ENCODE data around the gene ACP3. TPM values are rescaled to one million over a fixed set of nuclear protein-coding genes. Genes with fewer than 3 reads are reported as not detected.

The ACP3 gene
- polyA plus RNA-seq, 1 donor from 2014 or later, result not detected

DNA sequence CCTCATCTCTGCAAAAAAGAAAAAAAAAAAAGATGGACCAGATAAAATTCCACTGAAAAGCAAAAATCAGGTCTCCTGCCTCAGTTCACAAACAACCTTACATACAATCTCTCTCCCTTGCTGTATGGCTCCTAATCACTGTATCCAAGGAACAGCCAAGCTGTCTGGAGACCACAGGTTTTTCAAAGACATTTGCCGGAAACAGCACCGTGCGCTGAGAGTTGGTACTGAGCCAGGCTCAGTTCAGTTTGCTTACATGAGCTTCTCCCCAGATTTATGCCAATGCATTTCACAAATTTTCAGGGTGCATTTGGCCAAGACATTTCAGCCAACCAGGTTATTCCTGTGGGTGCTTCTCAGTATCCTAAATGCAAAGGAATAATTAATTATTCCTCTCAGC lies 4.1 kb downstream of the ACP3 start:
- no peaks in the 10 kb centered on the region for H3K79me2 ChIP-seq (replicated peaks; ENCODE audit: insufficient read depth, low read length)

GRCh38 chr3:132325103-132325606 lies 7.9 kb downstream of the ACP3 start:
- no peaks in the 10 kb centered on the region for H3K9me3 ChIP-seq (ENCODE audit: low read length)
- H3K9ac ChIP-seq (ENCODE audit: low read length), result no peak overlapping the region
- no peaks in the 10 kb centered on the region for H3K9me2 ChIP-seq (ENCODE audit: insufficient read depth, low read length)
- no peak overlapping the region for H2AFZ ChIP-seq (ENCODE audit: low read depth, low read length)
- H3K27me3 ChIP-seq (ENCODE audit: insufficient read depth, low read depth, low read length), result no peaks in the 10 kb centered on the region
- H3K4me3 ChIP-seq (ENCODE audit: low read length), result no peak overlapping the region
- TF ChIP-seq CTCF (IDR thresholded peaks at IDR 0.05; ENCODE audit: poor library complexity, severe bottlenecking), result no peak
- no peak for TF ChIP-seq TAF1 (IDR thresholded peaks at IDR 0.05; ENCODE audit: low read depth)
- TF ChIP-seq RAD21 (conservative IDR thresholded peaks at IDR 0.05), result no peak
- TF ChIP-seq, protein P1, sequence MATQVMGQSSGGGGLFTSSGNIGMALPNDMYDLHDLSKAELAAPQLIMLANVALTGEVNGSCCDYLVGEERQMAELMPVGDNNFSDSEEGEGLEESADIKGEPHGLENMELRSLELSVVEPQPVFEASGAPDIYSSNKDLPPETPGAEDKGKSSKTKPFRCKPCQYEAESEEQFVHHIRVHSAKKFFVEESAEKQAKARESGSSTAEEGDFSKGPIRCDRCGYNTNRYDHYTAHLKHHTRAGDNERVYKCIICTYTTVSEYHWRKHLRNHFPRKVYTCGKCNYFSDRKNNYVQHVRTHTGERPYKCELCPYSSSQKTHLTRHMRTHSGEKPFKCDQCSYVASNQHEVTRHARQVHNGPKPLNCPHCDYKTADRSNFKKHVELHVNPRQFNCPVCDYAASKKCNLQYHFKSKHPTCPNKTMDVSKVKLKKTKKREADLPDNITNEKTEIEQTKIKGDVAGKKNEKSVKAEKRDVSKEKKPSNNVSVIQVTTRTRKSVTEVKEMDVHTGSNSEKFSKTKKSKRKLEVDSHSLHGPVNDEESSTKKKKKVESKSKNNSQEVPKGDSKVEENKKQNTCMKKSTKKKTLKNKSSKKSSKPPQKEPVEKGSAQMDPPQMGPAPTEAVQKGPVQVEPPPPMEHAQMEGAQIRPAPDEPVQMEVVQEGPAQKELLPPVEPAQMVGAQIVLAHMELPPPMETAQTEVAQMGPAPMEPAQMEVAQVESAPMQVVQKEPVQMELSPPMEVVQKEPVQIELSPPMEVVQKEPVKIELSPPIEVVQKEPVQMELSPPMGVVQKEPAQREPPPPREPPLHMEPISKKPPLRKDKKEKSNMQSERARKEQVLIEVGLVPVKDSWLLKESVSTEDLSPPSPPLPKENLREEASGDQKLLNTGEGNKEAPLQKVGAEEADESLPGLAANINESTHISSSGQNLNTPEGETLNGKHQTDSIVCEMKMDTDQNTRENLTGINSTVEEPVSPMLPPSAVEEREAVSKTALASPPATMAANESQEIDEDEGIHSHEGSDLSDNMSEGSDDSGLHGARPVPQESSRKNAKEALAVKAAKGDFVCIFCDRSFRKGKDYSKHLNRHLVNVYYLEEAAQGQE (IDR thresholded peaks at IDR 0.05; ENCODE audit: borderline replicate concordance), result no peak
- no peak for TF ChIP-seq EP300 (conservative IDR thresholded peaks at IDR 0.05; ENCODE audit: poor library complexity, severe bottlenecking)
- no peak for TF ChIP-seq EZH2 (IDR thresholded peaks at IDR 0.05; ENCODE audit: borderline replicate concordance, insufficient read depth, low read length, poor library complexity, severe bottlenecking)
- no peak for TF ChIP-seq POLR2AphosphoS5 (IDR thresholded peaks at IDR 0.05)
- TF ChIP-seq SMC3 (conservative IDR thresholded peaks at IDR 0.05; ENCODE audit: poor library complexity), result no peak
- no peak for TF ChIP-seq MXI1 (conservative IDR thresholded peaks at IDR 0.05; ENCODE audit: poor library complexity, severe bottlenecking)
- no peak overlapping the region for H3K27ac ChIP-seq (ENCODE audit: low read length)
- H3K79me2 ChIP-seq (replicated peaks; ENCODE audit: insufficient read depth, low read length), result no peaks in the 10 kb centered on the region
- no peaks in the 10 kb centered on the region for H3K36me3 ChIP-seq (ENCODE audit: insufficient read depth, low read length)
- H3F3A ChIP-seq (ENCODE audit: insufficient read depth, low read length, poor library complexity, severe bottlenecking), result no peaks in the 10 kb centered on the region
- H3K4me2 ChIP-seq (ENCODE audit: low read length), result no peak overlapping the region
- H4K20me1 ChIP-seq (ENCODE audit: insufficient read depth), result no peaks in the 10 kb centered on the region

More for the DNA sequence above, 4.1 kb downstream of the ACP3 start:
- Histone ChIP-seq H3K9me3 (ENCODE audit: low read length) (no peaks in the 10 kb centered on the region), H3K4me3 (ENCODE audit: low read length) (no peak overlapping the region), H3K9me2 (ENCODE audit: insufficient read depth, low read length) (no peaks in the 10 kb centered on the region), H4K20me1 (ENCODE audit: insufficient read depth) (no peaks in the 10 kb centered on the region), H3K36me3 (ENCODE audit: insufficient read depth, low read length) (no peaks in the 10 kb centered on the region), H3K9ac (ENCODE audit: low read length) (no peak overlapping the region), H3K27ac (ENCODE audit: low read length) (no peak overlapping the region), H2AFZ (ENCODE audit: low read depth, low read length) (no peak overlapping the region), H3K27me3 (ENCODE audit: insufficient read depth, low read depth, low read length) (no peaks in the 10 kb centered on the region), H3F3A (ENCODE audit: insufficient read depth, low read length, poor library complexity, severe bottlenecking) (no peaks in the 10 kb centered on the region), H3K4me2 (ENCODE audit: low read length) (no peak overlapping the region)
- TF ChIP-seq RAD21 (conservative IDR thresholded peaks at IDR 0.05), result no peak

GRCh38 chr3:132325634-132326033 lies 8.4 kb downstream of the ACP3 start:
- Histone ChIP-seq H3K9ac (ENCODE audit: low read length) (no peak overlapping the region), H4K20me1 (ENCODE audit: insufficient read depth) (no peaks in the 10 kb centered on the region), H2AFZ (ENCODE audit: low read depth, low read length) (no peak overlapping the region), H3F3A (ENCODE audit: insufficient read depth, low read length, poor library complexity, severe bottlenecking) (no peaks in the 10 kb centered on the region), H3K4me3 (ENCODE audit: low read length) (no peak overlapping the region), H3K27ac (ENCODE audit: low read length) (no peak overlapping the region), H3K9me2 (ENCODE audit: insufficient read depth, low read length) (no peaks in the 10 kb centered on the region), H3K79me2 (replicated peaks; ENCODE audit: insufficient read depth, low read length) (no peaks in the 10 kb centered on the region), H3K9me3 (ENCODE audit: low read length) (no peaks in the 10 kb centered on the region), H3K4me2 (ENCODE audit: low read length) (no peak overlapping the region), H3K27me3 (ENCODE audit: insufficient read depth, low read depth, low read length) (no peaks in the 10 kb centered on the region), H3K36me3 (ENCODE audit: insufficient read depth, low read length) (no peaks in the 10 kb centered on the region)
- TF ChIP-seq CTCF (IDR thresholded peaks at IDR 0.05; ENCODE audit: poor library complexity, severe bottlenecking) (no peak), EZH2 (IDR thresholded peaks at IDR 0.05; ENCODE audit: borderline replicate concordance, insufficient read depth, low read length, poor library complexity, severe bottlenecking) (no peak), MXI1 (conservative IDR thresholded peaks at IDR 0.05; ENCODE audit: poor library complexity, severe bottlenecking) (no peak), TAF1 (IDR thresholded peaks at IDR 0.05; ENCODE audit: low read depth) (no peak), EP300 (conservative IDR thresholded peaks at IDR 0.05; ENCODE audit: poor library complexity, severe bottlenecking) (no peak), POLR2AphosphoS5 (IDR thresholded peaks at IDR 0.05) (no peak), RAD21 (conservative IDR thresholded peaks at IDR 0.05) (no peak), SMC3 (conservative IDR thresholded peaks at IDR 0.05; ENCODE audit: poor library complexity) (no peak)
- TF ChIP-seq, protein P1 (IDR thresholded peaks at IDR 0.05; ENCODE audit: borderline replicate concordance), result no peak

All from neural cell (in vitro differentiated cells).